K562 (cell line): ENCODE measurements around the gene RUNX1. TPM values are rescaled to one million over a fixed set of nuclear protein-coding genes. Genes with fewer than 3 reads are reported as not detected.
A peak's percentile ranks its signal among the peaks of the same experiment; 100 is the strongest.

ENCODE experiments used
- CEBPG ChIP-seq, 3 experiments: fragments of 200-800 bp in 1 of 3; sonication (Bioruptor generic) in 1 of 3; sonication (generic) in 1 of 3; formaldehyde crosslinking in 1 of 3; IDR thresholded peaks in 2 of 3; conservative IDR thresholded peaks in 1 of 3; 2 replicates each; pipeline versions ENCODE4 v1.6.1 to v1.8.0; 2016 to 2022; ENCODE audit warnings: missing compliant biosample characterization in 2 of 3, missing genetic modification characterization in 2 of 3, mild to moderate bottlenecking in 1 of 3, missing genetic modification reagents in 1 of 3
- EP300 ChIP-seq: IDR thresholded peaks from 2 replicates; pipeline ENCODE4 v1.6.1; 2012; ENCODE audit warnings: low read length, improper control_type of control experiment
- L3MBTL2 ChIP-seq: fragments of 450-650 bp; IDR thresholded peaks from 2 replicates; pipeline ENCODE4 v1.6.1; 2016; ENCODE audit warnings: mild to moderate bottlenecking, moderate library complexity
- MYC ChIP-seq, 2 experiments: fragments of 250-450 bp in 1 of 2; sonication (Bioruptor Pico) in 1 of 2; IDR thresholded peaks; 2 replicates each; pipeline versions ENCODE4 v1.5.1 to v1.6.1; 2012 to 2021; ENCODE audit warnings: low read depth in 2 of 2, borderline replicate concordance in 1 of 2, improper control_type of control experiment in 1 of 2, low read length in 1 of 2, mild to moderate bottlenecking in 1 of 2, moderate library complexity in 1 of 2
- NR2C2 ChIP-seq, 2 experiments: fragments of 200-800 bp in 1 of 2; sonication (Bioruptor generic) in 1 of 2; sonication (generic) in 1 of 2; formaldehyde crosslinking in 1 of 2; IDR thresholded peaks; 2 replicates each; pipeline versions ENCODE4 v1.6.1 to v1.8.0; 2016 to 2022; ENCODE audit warnings: mild to moderate bottlenecking in 1 of 2, missing compliant biosample characterization in 1 of 2, missing genetic modification characterization in 1 of 2, missing genetic modification reagents in 1 of 2
- SAFB ChIP-seq: fragments of 200-400 bp; formaldehyde crosslinking; IDR thresholded peaks from 2 replicates; pipeline ENCODE4 v1.6.1; 2017; ENCODE audit warnings: low read depth, low read length, borderline replicate concordance
- ZEB2 ChIP-seq: fragments of 450-650 bp; IDR thresholded peaks from 2 replicates; pipeline ENCODE4 v1.6.1; 2016
- ZNF175 ChIP-seq: fragments of 200-800 bp; sonication (Bioruptor generic); IDR thresholded peaks from 2 replicates; pipeline ENCODE4 v1.6.1; 2016; ENCODE audit warnings: low read depth, mild to moderate bottlenecking, missing genetic modification characterization, missing compliant biosample characterization
- ZNF584 ChIP-seq: fragments of 200-800 bp; sonication (Bioruptor generic); IDR thresholded peaks from 2 replicates; pipeline ENCODE4 v1.6.1; 2016; ENCODE audit warnings: low read depth, mild to moderate bottlenecking, missing genetic modification characterization, missing compliant biosample characterization
- ZNF589 ChIP-seq: fragments of 200-800 bp; sonication (Bioruptor generic); IDR thresholded peaks from 2 replicates; pipeline ENCODE4 v1.6.1; 2016; ENCODE audit warnings: low read depth, missing genetic modification characterization, missing compliant biosample characterization
- polyA plus RNA-seq, 8 experiments: library from polyadenylated mRNA; depleted of rRNA in 4 of 8; stranded (reverse) in 5 of 8; unstranded in 3 of 8; fragments of >200 nt; fragmentation: Nextera tagmentation in 2 of 8; fragmentation: Illumina TruSeq in 1 of 8; extraction: Ambion mirVana in 2 of 8; extraction: Trizol in 1 of 8; gene quantifications; 2 replicates each; pipeline versions ENCODE4 v1.2.1 to v1.2.3, GENCODE V29; 2011 to 2014; ENCODE audit warnings: inconsistent platforms in 1 of 8, missing spikeins in 1 of 8
- total RNA-seq, 7 experiments: library from RNA; depleted of rRNA in 6 of 7; stranded (reverse); fragments of >200 nt in 6 of 7; fragmentation: Illumina TruSeq in 2 of 7; extraction: Trizol in 2 of 7; gene quantifications; 2 replicates each; pipeline versions ENCODE4 v1.2.1 to v1.2.3, GENCODE V29; 2011 to 2021; ENCODE audit warnings: low replicate concordance in 1 of 7
- TF ChIP-seq, protein P1 (sequence below), 2 experiments: fragments of 450-650 bp in 1 of 2; sonication (generic) in 1 of 2; formaldehyde crosslinking in 1 of 2; IDR thresholded peaks in 1 of 2; conservative IDR thresholded peaks in 1 of 2; 2 replicates each; pipeline versions ENCODE4 v1.6.1 to v1.8.1; 2016 to 2023; ENCODE audit warnings: mild to moderate bottlenecking in 2 of 2, moderate library complexity in 2 of 2, inconsistent platforms in 1 of 2, missing genetic modification reagents in 1 of 2
- TF ChIP-seq, protein P2 (sequence below): fragments of 450-650 bp; IDR thresholded peaks from 2 replicates; pipeline ENCODE4 v1.6.1; 2016; ENCODE audit warnings: mild to moderate bottlenecking, moderate library complexity

Gene RUNX1
- total and polyA plus RNA-seq, 9 of the 15 experiments (the other 6 are each of a cell fraction or from before 2014, with no cell fraction given) = 2.2 to 68.6 (median 17.8) TPM

DNA sequence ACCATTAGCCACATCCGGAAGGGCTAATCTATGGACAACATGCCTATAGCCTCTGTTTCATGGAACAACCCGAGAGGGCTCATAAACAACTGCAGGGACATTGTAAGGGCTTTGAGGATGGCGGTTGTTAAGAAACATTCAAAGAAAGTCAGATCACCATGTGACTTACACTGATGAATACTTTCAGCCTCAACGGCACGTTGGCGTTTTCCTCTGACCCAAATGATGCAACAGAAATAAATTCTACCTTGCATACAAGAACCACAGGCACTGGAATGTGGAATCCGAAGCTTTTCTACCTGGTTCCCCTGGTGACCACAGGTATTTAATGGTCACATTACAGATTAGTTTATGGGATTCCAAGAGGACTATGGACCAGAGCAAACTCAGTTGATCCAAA is 273.3 kb downstream of the RUNX1 start (continued):
- 0 out of 2 replicates have a peak, but pooled peaks have one; percentile 28 for TF ChIP-seq MYC (IDR thresholded peaks at IDR 0.05; ENCODE audit: low read depth, low read length)
- TF ChIP-seq MYC (CRISPR knock-in tag; IDR thresholded peaks at IDR 0.05; ENCODE audit: borderline replicate concordance, low read depth) = no peak
- TF ChIP-seq ZNF175 = 0 out of 2 replicates have a peak, but pooled peaks have one; percentile 69
- no peak for TF ChIP-seq SAFB
- TF ChIP-seq ZNF584 (CRISPR knock-in tag) = peak; percentile 83
- peak; percentile 85 for TF ChIP-seq ZEB2
- TF ChIP-seq EP300 = no peak
- TF ChIP-seq, protein P1, sequence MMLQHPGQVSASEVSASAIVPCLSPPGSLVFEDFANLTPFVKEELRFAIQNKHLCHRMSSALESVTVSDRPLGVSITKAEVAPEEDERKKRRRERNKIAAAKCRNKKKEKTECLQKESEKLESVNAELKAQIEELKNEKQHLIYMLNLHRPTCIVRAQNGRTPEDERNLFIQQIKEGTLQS (IDR thresholded peaks at IDR 0.05) = peak; percentile 49; the same call in 1 of the 2 replicates
- TF ChIP-seq, protein P1 (CRISPR knock-in tag; conservative IDR thresholded peaks at IDR 0.05) = no peak
- TF ChIP-seq ZNF589 (CRISPR knock-in tag) = peak; percentile 88; the same call in 1 of the 2 replicates
- TF ChIP-seq CEBPG (CRISPR knock-in tag; IDR thresholded peaks at IDR 0.05) = peak; percentile 62
- peak; percentile 52 to 80; a peak in 3 of 4 replicates for TF ChIP-seq CEBPG (tag; conservative IDR thresholded peaks at IDR 0.05 in 1 of 2, IDR thresholded peaks at IDR 0.05 in 1 of 2)
- TF ChIP-seq L3MBTL2 = peak; percentile 67
- no peak for TF ChIP-seq NR2C2 (CRISPR knock-in tag; IDR thresholded peaks at IDR 0.05)
- peak; percentile 29; the same call in 1 of the 2 replicates for TF ChIP-seq NR2C2 (tag; IDR thresholded peaks at IDR 0.05)
- TF ChIP-seq, protein P2, sequence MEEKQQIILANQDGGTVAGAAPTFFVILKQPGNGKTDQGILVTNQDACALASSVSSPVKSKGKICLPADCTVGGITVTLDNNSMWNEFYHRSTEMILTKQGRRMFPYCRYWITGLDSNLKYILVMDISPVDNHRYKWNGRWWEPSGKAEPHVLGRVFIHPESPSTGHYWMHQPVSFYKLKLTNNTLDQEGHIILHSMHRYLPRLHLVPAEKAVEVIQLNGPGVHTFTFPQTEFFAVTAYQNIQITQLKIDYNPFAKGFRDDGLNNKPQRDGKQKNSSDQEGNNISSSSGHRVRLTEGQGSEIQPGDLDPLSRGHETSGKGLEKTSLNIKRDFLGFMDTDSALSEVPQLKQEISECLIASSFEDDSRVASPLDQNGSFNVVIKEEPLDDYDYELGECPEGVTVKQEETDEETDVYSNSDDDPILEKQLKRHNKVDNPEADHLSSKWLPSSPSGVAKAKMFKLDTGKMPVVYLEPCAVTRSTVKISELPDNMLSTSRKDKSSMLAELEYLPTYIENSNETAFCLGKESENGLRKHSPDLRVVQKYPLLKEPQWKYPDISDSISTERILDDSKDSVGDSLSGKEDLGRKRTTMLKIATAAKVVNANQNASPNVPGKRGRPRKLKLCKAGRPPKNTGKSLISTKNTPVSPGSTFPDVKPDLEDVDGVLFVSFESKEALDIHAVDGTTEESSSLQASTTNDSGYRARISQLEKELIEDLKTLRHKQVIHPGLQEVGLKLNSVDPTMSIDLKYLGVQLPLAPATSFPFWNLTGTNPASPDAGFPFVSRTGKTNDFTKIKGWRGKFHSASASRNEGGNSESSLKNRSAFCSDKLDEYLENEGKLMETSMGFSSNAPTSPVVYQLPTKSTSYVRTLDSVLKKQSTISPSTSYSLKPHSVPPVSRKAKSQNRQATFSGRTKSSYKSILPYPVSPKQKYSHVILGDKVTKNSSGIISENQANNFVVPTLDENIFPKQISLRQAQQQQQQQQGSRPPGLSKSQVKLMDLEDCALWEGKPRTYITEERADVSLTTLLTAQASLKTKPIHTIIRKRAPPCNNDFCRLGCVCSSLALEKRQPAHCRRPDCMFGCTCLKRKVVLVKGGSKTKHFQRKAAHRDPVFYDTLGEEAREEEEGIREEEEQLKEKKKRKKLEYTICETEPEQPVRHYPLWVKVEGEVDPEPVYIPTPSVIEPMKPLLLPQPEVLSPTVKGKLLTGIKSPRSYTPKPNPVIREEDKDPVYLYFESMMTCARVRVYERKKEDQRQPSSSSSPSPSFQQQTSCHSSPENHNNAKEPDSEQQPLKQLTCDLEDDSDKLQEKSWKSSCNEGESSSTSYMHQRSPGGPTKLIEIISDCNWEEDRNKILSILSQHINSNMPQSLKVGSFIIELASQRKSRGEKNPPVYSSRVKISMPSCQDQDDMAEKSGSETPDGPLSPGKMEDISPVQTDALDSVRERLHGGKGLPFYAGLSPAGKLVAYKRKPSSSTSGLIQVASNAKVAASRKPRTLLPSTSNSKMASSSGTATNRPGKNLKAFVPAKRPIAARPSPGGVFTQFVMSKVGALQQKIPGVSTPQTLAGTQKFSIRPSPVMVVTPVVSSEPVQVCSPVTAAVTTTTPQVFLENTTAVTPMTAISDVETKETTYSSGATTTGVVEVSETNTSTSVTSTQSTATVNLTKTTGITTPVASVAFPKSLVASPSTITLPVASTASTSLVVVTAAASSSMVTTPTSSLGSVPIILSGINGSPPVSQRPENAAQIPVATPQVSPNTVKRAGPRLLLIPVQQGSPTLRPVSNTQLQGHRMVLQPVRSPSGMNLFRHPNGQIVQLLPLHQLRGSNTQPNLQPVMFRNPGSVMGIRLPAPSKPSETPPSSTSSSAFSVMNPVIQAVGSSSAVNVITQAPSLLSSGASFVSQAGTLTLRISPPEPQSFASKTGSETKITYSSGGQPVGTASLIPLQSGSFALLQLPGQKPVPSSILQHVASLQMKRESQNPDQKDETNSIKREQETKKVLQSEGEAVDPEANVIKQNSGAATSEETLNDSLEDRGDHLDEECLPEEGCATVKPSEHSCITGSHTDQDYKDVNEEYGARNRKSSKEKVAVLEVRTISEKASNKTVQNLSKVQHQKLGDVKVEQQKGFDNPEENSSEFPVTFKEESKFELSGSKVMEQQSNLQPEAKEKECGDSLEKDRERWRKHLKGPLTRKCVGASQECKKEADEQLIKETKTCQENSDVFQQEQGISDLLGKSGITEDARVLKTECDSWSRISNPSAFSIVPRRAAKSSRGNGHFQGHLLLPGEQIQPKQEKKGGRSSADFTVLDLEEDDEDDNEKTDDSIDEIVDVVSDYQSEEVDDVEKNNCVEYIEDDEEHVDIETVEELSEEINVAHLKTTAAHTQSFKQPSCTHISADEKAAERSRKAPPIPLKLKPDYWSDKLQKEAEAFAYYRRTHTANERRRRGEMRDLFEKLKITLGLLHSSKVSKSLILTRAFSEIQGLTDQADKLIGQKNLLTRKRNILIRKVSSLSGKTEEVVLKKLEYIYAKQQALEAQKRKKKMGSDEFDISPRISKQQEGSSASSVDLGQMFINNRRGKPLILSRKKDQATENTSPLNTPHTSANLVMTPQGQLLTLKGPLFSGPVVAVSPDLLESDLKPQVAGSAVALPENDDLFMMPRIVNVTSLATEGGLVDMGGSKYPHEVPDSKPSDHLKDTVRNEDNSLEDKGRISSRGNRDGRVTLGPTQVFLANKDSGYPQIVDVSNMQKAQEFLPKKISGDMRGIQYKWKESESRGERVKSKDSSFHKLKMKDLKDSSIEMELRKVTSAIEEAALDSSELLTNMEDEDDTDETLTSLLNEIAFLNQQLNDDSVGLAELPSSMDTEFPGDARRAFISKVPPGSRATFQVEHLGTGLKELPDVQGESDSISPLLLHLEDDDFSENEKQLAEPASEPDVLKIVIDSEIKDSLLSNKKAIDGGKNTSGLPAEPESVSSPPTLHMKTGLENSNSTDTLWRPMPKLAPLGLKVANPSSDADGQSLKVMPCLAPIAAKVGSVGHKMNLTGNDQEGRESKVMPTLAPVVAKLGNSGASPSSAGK = peak; percentile 24; the same call in 1 of the 2 replicates
